ENCODE results near the gene POLR3E. TPM values are rescaled to one million over a fixed set of nuclear protein-coding genes. Genes with fewer than 3 reads are reported as not detected.
A peak's percentile ranks its signal among the peaks of the same experiment; 100 is the strongest.
"Not testable (repeated sequence)": the region's sequence is repeated elsewhere in the genome, so short reads cannot be mapped to it uniquely, and the experiment has no call there.

The POLR3E gene
- total RNA-seq, 1 donor from 2014 or later, result 31.8 TPM

GRCh38 chr16:22333457-22333994 lies 36.3 kb downstream of the POLR3E start:
- no peak for DNase-seq (ENCODE audit: low read depth in 2 of 2)

- no peak for DNase-seq (ENCODE audit: low read depth in 2 of 2)
These were observed 38.5 kb downstream of the POLR3E start for GRCh38 chr16:22335668-22336246.

- DNase-seq (ENCODE audit: low read depth in 2 of 2), result no peak
These were observed 39.4 kb downstream of the POLR3E start for GRCh38 chr16:22336581-22336980.

GRCh38 chr16:22337045-22337444 lies 39.8 kb downstream of the POLR3E start:
- no peak for DNase-seq (ENCODE audit: low read depth in 2 of 2)

GRCh38 chr16:22337849-22338635 lies 40.8 kb downstream of the POLR3E start:
- DNase-seq (ENCODE audit: low read depth in 2 of 2), result no peak

- no peak for DNase-seq (ENCODE audit: low read depth in 2 of 2)
These were observed 43.7 kb downstream of the POLR3E start for GRCh38 chr16:22340945-22341344.

GRCh38 chr16:22342082-22342481 lies 44.9 kb downstream of the POLR3E start:
- DNase-seq (ENCODE audit: low read depth in 2 of 2), result no peak

- DNase-seq (ENCODE audit: low read depth in 2 of 2), result no peak
These were observed 49.3 kb downstream of the POLR3E start for GRCh38 chr16:22346483-22346882.

GRCh38 chr16:22347100-22347820 lies 50.1 kb downstream of the POLR3E start:
- DNase-seq (ENCODE audit: low read depth in 2 of 2), result no peak

GRCh38 chr16:22348291-22348690 lies 51.1 kb downstream of the POLR3E start:
- no peak for DNase-seq (ENCODE audit: low read depth in 2 of 2)

- not testable (repeated sequence) for DNase-seq (ENCODE audit: low read depth in 2 of 2)
These were observed 53.8 kb downstream of the POLR3E start for GRCh38 chr16:22351017-22351416.

GRCh38 chr16:22352140-22352539 lies 54.9 kb downstream of the POLR3E start:
- DNase-seq (ENCODE audit: low read depth in 2 of 2), result no peak

GRCh38 chr16:22352723-22353122 lies 55.5 kb downstream of the POLR3E start:
- no peak for DNase-seq (ENCODE audit: low read depth in 2 of 2)

- peak in 1 of 2 donors; percentile 60 for DNase-seq (ENCODE audit: low read depth in 2 of 2)
These were observed 56.1 kb downstream of the POLR3E start for GRCh38 chr16:22353191-22353919.

- DNase-seq (ENCODE audit: low read depth in 2 of 2), result no peak
These were observed 56.8 kb downstream of the POLR3E start for GRCh38 chr16:22353933-22354541.

GRCh38 chr16:22355487-22355908 lies 58.3 kb downstream of the POLR3E start:
- no peak for DNase-seq (ENCODE audit: low read depth in 2 of 2)

- DNase-seq (ENCODE audit: low read depth in 2 of 2), result no peak
These were observed 59.9 kb downstream of the POLR3E start for GRCh38 chr16:22356930-22357634.

- DNase-seq (ENCODE audit: low read depth in 2 of 2), result no peak
These were observed 60.4 kb downstream of the POLR3E start for GRCh38 chr16:22357635-22357971.

GRCh38 chr16:22358000-22358399 lies 60.8 kb downstream of the POLR3E start:
- peak in 1 of 2 donors; percentile 41 for DNase-seq (ENCODE audit: low read depth in 2 of 2)

- no peak for DNase-seq (ENCODE audit: low read depth in 2 of 2)
These were observed 62.5 kb downstream of the POLR3E start for GRCh38 chr16:22359679-22360078.

Data from dermis microvascular lymphatic vessel endothelial cell (primary cell).